IMR-90 (cell line): ENCODE data around the gene ENO2. TPM values are rescaled to one million over a fixed set of nuclear protein-coding genes. Genes with fewer than 3 reads are reported as not detected.

ENCODE experiments used
- ATAC-seq: fragments of 200-7000 bp; cut with Tn5 transposase; 2 replicates; pipeline ENCODE4 v1.9.1; 2020; ENCODE audit warnings: low read depth, mild to moderate bottlenecking, moderate library complexity
- BruUV-seq: library from RNA; stranded (reverse); fragments of 400-500 nt; replicated peaks from 2 replicates; lab custom pipeline; 2021; lab: Mats Ljungman, UMichigan
- CTCF ChIA-PET: fragments of 300-600 bp; formaldehyde crosslinking; extraction: SDS; loops from one replicate; lab custom pipeline; 2021; ENCODE audit warnings: antibody characterized with exemption; lab: Yijun Ruan, JAX
- POLR2A ChIA-PET: fragments of 300-600 bp; sonication (Branson Sonifier 250); formaldehyde crosslinking; loops from one replicate; lab custom pipeline; 2022; ENCODE audit warnings: antibody characterized with exemption; ENCODE audit not compliant: unreplicated experiment; lab: Charles Lee
- DNase-seq: peaks from one replicate; pipeline ENCODE4 v3.0.0; 2013
- H2AFZ ChIP-seq: replicated peaks from 2 replicates; pipeline ENCODE3; 2013; ENCODE audit warnings: low read length, mild to moderate bottlenecking; ENCODE audit not compliant: poor library complexity
- H2AK5ac ChIP-seq: 2 replicates; pipeline ENCODE4 v1.6.1; 2013; ENCODE audit warnings: low read depth, low read length, inconsistent platforms
- H2AK9ac ChIP-seq: replicated peaks from 2 replicates; pipeline ENCODE3; 2013; ENCODE audit warnings: mild to moderate bottlenecking, low read depth, low read length, moderate library complexity; ENCODE audit not compliant: poor library complexity
- H2BK120ac ChIP-seq: 2 replicates; pipeline ENCODE4 v1.6.1; 2013; ENCODE audit warnings: low read depth, low read length, inconsistent platforms
- H2BK15ac ChIP-seq: 3 replicates; pipeline ENCODE4 v1.6.1; 2013; ENCODE audit warnings: low read depth, low read length, inconsistent platforms
- H2BK20ac ChIP-seq: 2 replicates; pipeline ENCODE4 v1.6.1; 2013; ENCODE audit warnings: low read depth, mild to moderate bottlenecking, inconsistent platforms, low read length, moderate library complexity
- H2BK5ac ChIP-seq: 2 replicates; pipeline ENCODE4 v1.6.1; 2013; ENCODE audit warnings: mild to moderate bottlenecking, low read depth, low read length, inconsistent platforms; ENCODE audit not compliant: poor library complexity, severe bottlenecking
- H3K14ac ChIP-seq: replicated peaks from 2 replicates; pipeline ENCODE4 v1.6.1; 2013; ENCODE audit warnings: low read depth, low read length, inconsistent platforms
- H3K18ac ChIP-seq: 2 replicates; pipeline ENCODE4 v1.6.1; 2013; ENCODE audit warnings: low read depth, low read length, control low read depth
- H3K23ac ChIP-seq: 2 replicates; pipeline ENCODE4 v1.6.1; 2013; ENCODE audit warnings: low read depth, low read length, inconsistent platforms
- H3K27ac ChIP-seq: 2 replicates; pipeline ENCODE4 v1.5.1; 2013; ENCODE audit warnings: mild to moderate bottlenecking, control low read depth, low read length; ENCODE audit not compliant: insufficient read depth
- H3K27me3 ChIP-seq: 2 replicates; pipeline ENCODE4 v1.6.1; 2013; ENCODE audit warnings: low read length; ENCODE audit not compliant: control insufficient read depth, insufficient read depth
- H3K36me3 ChIP-seq: 2 replicates; pipeline ENCODE4 v1.6.1; 2013; ENCODE audit warnings: low read length, mixed read lengths; ENCODE audit not compliant: control insufficient read depth, insufficient read depth
- H3K4ac ChIP-seq: 2 replicates; pipeline ENCODE4 v1.6.1; 2013; ENCODE audit warnings: low read depth, low read length, inconsistent platforms
- H3K4me1 ChIP-seq: 2 replicates; pipeline ENCODE4 v1.6.1; 2013; ENCODE audit warnings: low read length, mixed read lengths; ENCODE audit not compliant: control insufficient read depth, insufficient read depth
- H3K4me2 ChIP-seq: 2 replicates; pipeline ENCODE4 v1.6.1; 2013; ENCODE audit warnings: low read depth, mild to moderate bottlenecking, control low read depth, low read length, moderate library complexity
- H3K4me3 ChIP-seq: 2 replicates; pipeline ENCODE4 v1.5.1; 2013; ENCODE audit warnings: low read depth, mild to moderate bottlenecking, control low read depth, low read length, moderate library complexity; ENCODE audit not compliant: insufficient read depth
- H3K56ac ChIP-seq: 2 replicates; pipeline ENCODE4 v1.6.1; 2013; ENCODE audit warnings: low read length, inconsistent platforms; ENCODE audit not compliant: insufficient read depth; ENCODE audit errors: extremely low read depth
- H3K79me1 ChIP-seq, 2 experiments: 2 replicates each; pipeline ENCODE4 v1.6.1; 2013; ENCODE audit warnings: low read length in 2 of 2, inconsistent platforms in 1 of 2, low read depth in 1 of 2
- H3K9ac ChIP-seq: 2 replicates; pipeline ENCODE4 v1.6.1; 2013; ENCODE audit warnings: low read depth, low read length, control low read depth
- H3K9me1 ChIP-seq: 2 replicates; pipeline ENCODE4 v1.6.1; 2013; ENCODE audit warnings: low read length, inconsistent platforms; ENCODE audit not compliant: insufficient read depth
- H3K9me3 ChIP-seq: 2 replicates; pipeline ENCODE4 v1.6.1; 2013; ENCODE audit warnings: low read length; ENCODE audit not compliant: control insufficient read depth, insufficient read depth
- H4K20me1 ChIP-seq: 2 replicates; pipeline ENCODE4 v1.6.1; 2013; ENCODE audit warnings: low read length, inconsistent platforms; ENCODE audit not compliant: insufficient read depth
- H4K5ac ChIP-seq: 2 replicates; pipeline ENCODE4 v1.6.1; 2013; ENCODE audit warnings: mild to moderate bottlenecking, low read depth, low read length, control low read depth
- H4K8ac ChIP-seq, 2 experiments: 2 replicates each; pipeline ENCODE4 v1.6.1; 2013; ENCODE audit warnings: low read depth in 2 of 2, low read length in 2 of 2, control low read depth in 1 of 2, inconsistent platforms in 1 of 2
- H4K91ac ChIP-seq: 2 replicates; pipeline ENCODE4 v1.6.1; 2013; ENCODE audit warnings: low read depth, low read length, inconsistent platforms; ENCODE audit not compliant: insufficient read depth
- BHLHE40 ChIP-seq: fragments of 150-350 bp; IDR thresholded peaks from 2 replicates; pipeline ENCODE4 v1.6.1; 2016; ENCODE audit warnings: mild to moderate bottlenecking, low read depth, low read length
- CHD1 ChIP-seq: IDR thresholded peaks from 2 replicates; pipeline ENCODE4 v1.6.1; 2012; ENCODE audit warnings: low read depth, low read length, improper control_type of control experiment
- FOS ChIP-seq: fragments of 150-350 bp; IDR thresholded peaks from 2 replicates; pipeline ENCODE4 v1.6.1; 2016; ENCODE audit warnings: low read depth, low read length
- MAZ ChIP-seq: IDR thresholded peaks from 2 replicates; pipeline ENCODE4 v1.6.1; 2012; ENCODE audit warnings: low read depth, mild to moderate bottlenecking, low read length, improper control_type of control experiment, moderate library complexity, borderline replicate concordance
- MXI1 ChIP-seq: IDR thresholded peaks from 2 replicates; pipeline ENCODE4 v1.6.1; 2012; ENCODE audit warnings: low read depth, mild to moderate bottlenecking, low read length, moderate library complexity, borderline replicate concordance
- RAD21 ChIP-seq: IDR thresholded peaks from 2 replicates; pipeline ENCODE4 v1.6.1; 2012; ENCODE audit warnings: low read length, improper control_type of control experiment
- SMC3 ChIP-seq: fragments of 150-350 bp; IDR thresholded peaks from 2 replicates; pipeline ENCODE4 v1.6.1; 2016; ENCODE audit warnings: low read depth, mild to moderate bottlenecking, antibody characterized with exemption, low read length, moderate library complexity
- WGBS, 2 experiments: methylation state at CpG; one replicate each; pipeline versions ENCODE4 v1.1.5 to v1.1.7; 2013; ENCODE audit warnings: missing lambda C conversion rate in 2 of 2; ENCODE audit not compliant: insufficient read length in 1 of 2; ENCODE audit errors: extremely low coverage in 2 of 2; 5-methylcytosine and 5-hydroxymethylcytosine counted together
- dilution Hi-C: fragments of 300-500 bp; cut with HindIII; formaldehyde crosslinking; loops from one replicate; pipeline ENCODE4 v1.14.3; 2018; ENCODE audit warnings: low sequenced_read_pairs; ENCODE audit not compliant: unreplicated experiment
- in situ Hi-C: fragments of 300-500 bp; cut with MboI; formaldehyde crosslinking; loops from 3 replicates; pipeline ENCODE4 v1.14.3; 2019; ENCODE audit warnings: low sequenced_read_pairs, inconsistent platforms, mixed read lengths
- intact Hi-C: fragments of 100-400 bp; cut with micrococcal nuclease; formaldehyde crosslinking; loops from 2 replicates; pipeline ENCODE4 v1.10.0; 2022
- polyA plus RNA-seq, 3 experiments: library from polyadenylated mRNA; depleted of rRNA; stranded (reverse); fragments of >200 nt; gene quantifications; 2 replicates each; pipeline ENCODE4 v1.2.3, GENCODE V29; 2012; ENCODE audit warnings: low replicate concordance in 1 of 3
- total RNA-seq: library from RNA; depleted of rRNA; stranded (reverse); fragments of >200 nt; gene quantifications from 2 replicates; pipeline ENCODE4 v1.2.3, GENCODE V29; 2012
- TF ChIP-seq, protein P1 (sequence below): fragments of 150-350 bp; IDR thresholded peaks from 2 replicates; pipeline ENCODE4 v1.6.1; 2016; ENCODE audit warnings: low read depth, mild to moderate bottlenecking, low read length, moderate library complexity, borderline replicate concordance
- TF ChIP-seq, protein P2 (sequence below): fragments of 150-350 bp; IDR thresholded peaks from 2 replicates; pipeline ENCODE4 v1.6.1; 2017; ENCODE audit warnings: mild to moderate bottlenecking, antibody characterized with exemption, low read length, low read depth
- TF ChIP-seq, protein P3 (sequence below): conservative IDR thresholded peaks from 2 replicates; pipeline ENCODE4 v1.5.1; 2012; ENCODE audit warnings: mild to moderate bottlenecking, low read depth, low read length, improper control_type of control experiment

ENO2 gene
- total and polyA plus RNA-seq, 2 of the 4 experiments (the other 2 are of a cell fraction) = 28.3 to 92.8 TPM

DNA sequence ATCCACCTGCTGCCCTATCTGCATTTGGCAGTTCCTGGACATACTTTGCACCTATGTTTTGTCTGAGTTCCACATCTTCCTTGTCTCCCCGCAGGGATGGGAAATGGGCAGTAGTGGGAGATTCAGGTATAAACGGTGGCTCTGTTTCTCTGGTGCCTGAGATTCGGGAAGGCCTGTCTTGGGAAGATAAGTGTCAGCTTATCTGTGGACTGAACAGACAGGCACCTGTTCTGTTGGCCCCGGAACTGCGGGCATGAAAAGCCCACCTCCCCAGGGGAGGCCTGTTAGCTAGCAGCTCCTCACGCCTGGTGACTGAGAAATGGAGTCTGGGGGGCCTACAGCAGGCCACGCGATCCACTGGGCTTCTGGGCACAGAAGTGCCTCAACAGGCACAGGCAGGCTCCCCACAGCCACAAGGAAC, 50.2 kb downstream of the ENO2 start (continued):
- TF ChIP-seq, protein P1, sequence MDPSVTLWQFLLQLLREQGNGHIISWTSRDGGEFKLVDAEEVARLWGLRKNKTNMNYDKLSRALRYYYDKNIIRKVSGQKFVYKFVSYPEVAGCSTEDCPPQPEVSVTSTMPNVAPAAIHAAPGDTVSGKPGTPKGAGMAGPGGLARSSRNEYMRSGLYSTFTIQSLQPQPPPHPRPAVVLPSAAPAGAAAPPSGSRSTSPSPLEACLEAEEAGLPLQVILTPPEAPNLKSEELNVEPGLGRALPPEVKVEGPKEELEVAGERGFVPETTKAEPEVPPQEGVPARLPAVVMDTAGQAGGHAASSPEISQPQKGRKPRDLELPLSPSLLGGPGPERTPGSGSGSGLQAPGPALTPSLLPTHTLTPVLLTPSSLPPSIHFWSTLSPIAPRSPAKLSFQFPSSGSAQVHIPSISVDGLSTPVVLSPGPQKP = no peak
- TF ChIP-seq RAD21 = no peak

DNA sequence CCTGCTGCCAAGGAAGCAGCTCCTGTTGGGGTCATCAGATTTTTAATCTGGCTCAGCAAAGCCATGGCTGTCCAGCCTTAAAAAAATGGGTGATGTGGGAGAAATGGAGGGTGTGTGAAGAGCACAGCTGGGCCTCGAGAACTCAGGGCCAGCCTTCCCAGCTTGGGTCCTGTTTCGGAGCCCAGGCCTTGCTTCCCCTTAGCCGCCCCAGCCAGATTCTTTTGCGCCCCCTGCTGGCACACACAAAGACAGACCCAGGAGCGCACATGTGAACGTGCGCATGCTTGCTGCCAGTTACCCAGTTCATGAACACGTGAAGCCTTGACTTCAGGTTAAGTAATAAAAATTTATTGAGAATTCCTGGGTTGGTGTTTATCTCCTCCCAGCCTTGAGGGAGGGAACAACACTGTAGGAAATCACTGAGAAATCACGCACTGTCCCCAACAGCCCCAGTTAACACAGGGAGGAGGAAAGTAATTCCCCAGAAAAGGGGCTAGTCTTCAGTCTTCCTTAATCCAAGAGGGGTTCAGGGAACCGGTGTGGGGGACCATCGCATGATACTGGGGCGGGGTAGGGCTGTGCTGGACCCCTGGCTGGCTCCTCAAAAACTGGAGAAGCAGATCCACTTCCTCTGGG, 50.8 kb downstream of the ENO2 start:
- dilution Hi-C loops = no loop called here

More for the DNA sequence above, 50.8 kb downstream of the ENO2 start:
- Histone ChIP-seq H4K91ac (no peak overlapping the region), H4K20me1 (no peaks in the 10 kb centered on the region), H3K9ac (no peak overlapping the region), H4K8ac (peak overlapping the region in 1 of 2 experiments; percentile 23; a peak in 1 of 4 replicates), H3K27ac (peak overlapping the region; percentile 33; the same call in 1 of the 2 replicates), H3K9me3 (no peaks in the 10 kb centered on the region), H3K56ac (no peak overlapping the region), H3K4me2 (no peak overlapping the region), H3K4me1 (peaks cover 9% of the 10 kb centered on the region), H3K36me3 (peaks cover 38% of the 10 kb centered on the region), H3K79me1 (peaks cover 13 to 32% of the 10 kb centered on the region in 2 experiments), H2BK5ac (no peak overlapping the region), H3K4me3 (no peak overlapping the region), H2BK120ac (no peak overlapping the region), H2AK9ac (peak overlapping the region; percentile 77), H3K23ac (no peak overlapping the region), H2BK15ac (no peak overlapping the region), H2BK20ac (no peak overlapping the region), H4K5ac (no peak overlapping the region), H3K18ac (no peak overlapping the region), H3K27me3 (no peaks in the 10 kb centered on the region), H2AFZ (peak overlapping the region; percentile 59), H2AK5ac (0 out of 2 replicates have a peak overlapping the region, but pooled peaks have one; percentile 30), H3K14ac (no peak overlapping the region), H3K4ac (no peak overlapping the region), H3K9me1 (no peaks in the 10 kb centered on the region)
- no CpG with 5 or more reads among the region's 12 CpGs for WGBS, 2 experiments
- BruUV-seq = no TSS peak
- TF ChIP-seq BHLHE40 (peak; percentile 74), FOS (no peak), SMC3 (peak; percentile 88), RAD21 (peak; percentile 66), CHD1 (no peak), MXI1 (peak; percentile 97), MAZ (peak; percentile 27; the same call in 1 of the 2 replicates)
- TF ChIP-seq, protein P2, sequence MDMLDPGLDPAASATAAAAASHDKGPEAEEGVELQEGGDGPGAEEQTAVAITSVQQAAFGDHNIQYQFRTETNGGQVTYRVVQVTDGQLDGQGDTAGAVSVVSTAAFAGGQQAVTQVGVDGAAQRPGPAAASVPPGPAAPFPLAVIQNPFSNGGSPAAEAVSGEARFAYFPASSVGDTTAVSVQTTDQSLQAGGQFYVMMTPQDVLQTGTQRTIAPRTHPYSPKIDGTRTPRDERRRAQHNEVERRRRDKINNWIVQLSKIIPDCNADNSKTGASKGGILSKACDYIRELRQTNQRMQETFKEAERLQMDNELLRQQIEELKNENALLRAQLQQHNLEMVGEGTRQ = peak; percentile 72
- TF ChIP-seq, protein P3, sequence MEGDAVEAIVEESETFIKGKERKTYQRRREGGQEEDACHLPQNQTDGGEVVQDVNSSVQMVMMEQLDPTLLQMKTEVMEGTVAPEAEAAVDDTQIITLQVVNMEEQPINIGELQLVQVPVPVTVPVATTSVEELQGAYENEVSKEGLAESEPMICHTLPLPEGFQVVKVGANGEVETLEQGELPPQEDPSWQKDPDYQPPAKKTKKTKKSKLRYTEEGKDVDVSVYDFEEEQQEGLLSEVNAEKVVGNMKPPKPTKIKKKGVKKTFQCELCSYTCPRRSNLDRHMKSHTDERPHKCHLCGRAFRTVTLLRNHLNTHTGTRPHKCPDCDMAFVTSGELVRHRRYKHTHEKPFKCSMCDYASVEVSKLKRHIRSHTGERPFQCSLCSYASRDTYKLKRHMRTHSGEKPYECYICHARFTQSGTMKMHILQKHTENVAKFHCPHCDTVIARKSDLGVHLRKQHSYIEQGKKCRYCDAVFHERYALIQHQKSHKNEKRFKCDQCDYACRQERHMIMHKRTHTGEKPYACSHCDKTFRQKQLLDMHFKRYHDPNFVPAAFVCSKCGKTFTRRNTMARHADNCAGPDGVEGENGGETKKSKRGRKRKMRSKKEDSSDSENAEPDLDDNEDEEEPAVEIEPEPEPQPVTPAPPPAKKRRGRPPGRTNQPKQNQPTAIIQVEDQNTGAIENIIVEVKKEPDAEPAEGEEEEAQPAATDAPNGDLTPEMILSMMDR = peak; percentile 91
- intact Hi-C loops = loop anchor here (1.0 kb wide), 4 partner anchors 21 to 148 kb away; partner anchors contain the start of gene C12orf57
- DNase-seq (peak; percentile 82), ATAC-seq (peak; percentile 75)
- ChIA-PET POLR2A (no interaction called here), CTCF (interaction anchor here (0.7 to 1.2 kb wide), 2 partner anchors 39 to 40 kb away, joined by 3 read pairs; no protein-coding TSS in a partner anchor)
- in situ Hi-C loops = no loop called here
